NCI-H82 (cell line): ENCODE data around the gene PRR3.
"Not testable (repeated sequence)": the region's sequence is repeated elsewhere in the genome, so short reads cannot be mapped to it uniquely, and the experiment has no call there.

Experiments
- DNase-seq: peaks from one replicate; lab custom pipeline; 2025; lab: John Stamatoyannopoulos, UW

The PRR3 gene, protein sequence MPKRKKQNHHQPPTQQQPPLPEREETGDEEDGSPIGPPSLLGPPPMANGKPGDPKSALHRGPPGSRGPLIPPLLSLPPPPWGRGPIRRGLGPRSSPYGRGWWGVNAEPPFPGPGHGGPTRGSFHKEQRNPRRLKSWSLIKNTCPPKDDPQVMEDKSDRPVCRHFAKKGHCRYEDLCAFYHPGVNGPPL

DNA sequence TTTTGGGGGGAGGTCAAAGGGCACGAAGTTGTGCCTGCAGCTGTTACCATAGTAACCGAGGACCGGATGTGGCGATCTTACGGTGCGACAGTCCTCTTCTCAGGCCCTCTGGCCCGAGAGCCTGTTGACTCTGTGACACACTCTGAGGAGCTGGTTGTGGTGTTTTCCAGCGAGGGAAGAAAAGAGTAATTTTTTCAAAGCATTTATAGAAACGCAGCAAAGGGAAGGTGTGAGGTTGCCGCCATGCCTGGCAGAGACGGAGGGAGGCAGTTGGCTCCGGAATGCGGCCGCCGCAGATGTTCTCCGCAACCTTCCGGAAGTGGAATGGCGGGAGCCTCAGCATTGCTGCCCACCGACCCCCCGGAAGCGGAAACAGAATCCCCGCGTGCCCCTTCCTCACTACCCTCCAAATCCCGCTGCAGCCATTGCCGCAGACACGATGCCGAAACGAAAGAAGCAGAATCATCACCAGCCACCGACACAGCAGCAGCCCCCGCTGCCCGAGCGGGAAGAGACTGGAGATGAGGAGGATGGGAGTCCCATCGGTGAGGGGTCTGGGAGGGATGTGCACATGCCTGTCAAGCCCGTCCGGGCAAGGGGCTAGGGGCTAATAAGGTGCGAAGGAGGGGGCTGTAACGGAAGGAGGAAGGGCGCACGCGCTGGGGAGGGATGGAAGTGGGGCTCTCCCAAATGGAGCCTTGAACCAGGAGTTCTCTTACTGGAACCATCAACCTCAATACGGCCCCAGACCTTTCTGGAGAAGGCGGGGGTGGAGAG is at the start of gene PRR3:
TSS of gene PRR3 (plus strand) at position 390 of the 777 bp plus-strand sequence. CDS start at position 440, 50 bp downstream.
- DNase-seq, result peak; percentile 96

DNA sequence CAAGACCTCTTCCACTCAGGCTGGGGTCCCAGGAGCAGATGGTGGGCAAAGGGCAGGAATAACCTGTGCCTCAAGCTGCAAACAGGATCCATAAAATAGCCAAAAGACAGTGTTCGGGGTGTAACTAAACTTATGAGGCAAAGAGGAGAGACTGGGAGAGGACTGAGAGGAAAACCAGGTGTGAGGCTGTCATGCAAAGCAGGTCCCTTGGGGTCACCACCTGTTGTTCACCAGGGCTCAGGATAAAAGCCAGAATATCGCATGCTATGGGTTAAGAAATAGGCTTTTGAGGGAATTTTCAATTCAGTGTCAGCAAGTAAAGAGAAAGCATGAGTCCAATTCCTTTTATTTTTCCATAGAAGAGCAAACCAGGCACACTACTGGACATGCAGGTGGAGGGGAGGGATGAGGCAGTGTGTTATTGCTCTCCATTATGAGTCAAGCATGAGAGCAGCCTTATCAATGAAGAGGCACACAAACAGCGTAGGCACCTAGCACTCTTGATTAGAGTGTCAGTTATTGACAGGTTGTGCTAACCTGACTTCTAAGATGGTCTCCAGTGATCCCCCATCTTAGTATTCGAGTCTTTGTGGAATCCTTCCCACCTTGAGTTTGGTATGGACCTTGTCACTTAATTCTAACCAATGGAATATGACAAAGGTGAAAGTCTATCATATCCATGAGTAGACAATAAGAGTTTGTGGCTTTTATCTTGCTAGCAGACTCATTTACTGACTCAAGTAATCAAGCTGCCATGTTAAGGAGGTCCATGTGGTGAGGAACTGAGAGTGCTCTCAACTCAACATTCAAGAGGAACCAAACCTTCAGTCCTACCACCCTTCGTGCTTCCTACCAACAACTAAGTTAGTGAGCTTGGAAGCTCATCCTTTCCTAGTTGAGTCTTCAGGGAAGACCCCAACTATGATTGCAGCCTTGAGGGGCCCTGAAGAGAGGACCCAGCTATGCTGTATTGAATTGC is 49.0 kb upstream of the PRR3 start:
- no peak for DNase-seq

DNA sequence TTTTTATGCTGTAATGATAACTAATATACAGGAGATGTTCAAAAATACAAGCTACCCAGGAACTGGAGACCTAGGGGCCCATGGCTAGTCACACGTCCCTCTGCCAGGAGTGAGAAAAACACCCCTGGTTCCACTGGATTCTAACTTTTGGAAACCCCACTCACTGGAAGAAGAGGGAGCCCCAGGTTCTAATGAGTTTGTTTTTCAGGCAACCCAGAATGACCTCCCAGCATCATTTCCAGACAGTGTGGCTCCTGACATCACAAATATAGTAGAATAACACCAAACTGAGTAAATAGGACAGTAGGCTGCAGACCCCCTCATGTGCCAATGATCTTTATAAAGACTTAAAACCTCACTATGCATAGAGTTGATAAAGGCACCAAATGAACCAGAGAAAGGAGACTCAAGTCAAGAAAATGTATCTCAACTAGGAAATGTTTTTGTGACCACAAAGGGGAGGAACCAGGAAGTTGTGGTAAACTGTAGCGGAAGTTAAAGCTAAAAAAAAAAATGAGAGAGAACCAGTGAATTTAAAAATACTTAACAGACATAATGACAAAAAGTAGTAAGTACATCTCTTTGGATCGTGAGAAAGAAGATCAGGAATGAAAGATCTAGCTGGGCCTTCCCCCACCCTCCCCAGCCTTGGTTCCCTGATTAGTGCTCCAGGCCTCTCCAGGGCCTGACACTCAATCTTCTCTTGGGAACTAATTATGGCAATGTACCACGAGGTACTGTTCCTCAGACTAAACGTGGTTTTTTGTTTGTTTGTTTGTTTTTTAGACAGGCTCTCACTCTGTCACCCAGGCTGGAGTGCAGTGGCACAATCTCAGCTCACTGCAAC is 48.0 kb upstream of the PRR3 start:
- no peak for DNase-seq

DNA sequence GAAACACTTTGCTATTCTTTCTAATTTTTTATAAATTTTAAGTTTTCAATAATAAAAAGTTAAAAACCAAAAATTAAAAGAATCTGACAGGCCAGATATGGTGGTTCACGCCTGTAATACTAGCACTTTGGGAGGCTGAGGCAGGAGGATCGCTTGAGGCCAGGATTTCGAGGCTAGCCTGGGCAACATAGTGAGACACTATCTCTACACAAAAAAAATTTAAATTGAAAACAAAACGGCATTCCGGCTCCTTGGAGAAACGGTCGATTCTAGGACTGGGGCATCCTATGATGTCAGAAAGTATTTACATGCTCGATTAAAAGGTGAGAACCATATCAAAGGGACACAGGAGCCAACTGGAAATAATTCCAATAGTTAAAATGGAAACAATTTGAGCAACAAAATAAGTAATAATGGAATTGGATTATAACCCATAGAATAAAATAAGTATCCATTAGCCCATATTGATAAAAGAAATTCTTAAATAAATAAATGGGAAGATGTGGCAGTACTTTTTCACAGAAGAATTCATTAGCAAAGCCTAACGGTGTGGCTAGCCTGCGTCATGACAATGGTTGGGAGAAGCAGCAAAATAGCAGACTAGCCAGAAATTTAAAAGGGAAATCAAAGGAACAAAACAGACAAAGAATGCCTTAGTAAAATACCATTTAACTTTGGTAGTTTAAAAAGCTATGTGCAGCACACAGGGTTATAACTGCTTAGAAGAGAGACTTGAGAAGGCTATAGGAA is 46.5 kb upstream of the PRR3 start:
- DNase-seq, result no peak

DNA sequence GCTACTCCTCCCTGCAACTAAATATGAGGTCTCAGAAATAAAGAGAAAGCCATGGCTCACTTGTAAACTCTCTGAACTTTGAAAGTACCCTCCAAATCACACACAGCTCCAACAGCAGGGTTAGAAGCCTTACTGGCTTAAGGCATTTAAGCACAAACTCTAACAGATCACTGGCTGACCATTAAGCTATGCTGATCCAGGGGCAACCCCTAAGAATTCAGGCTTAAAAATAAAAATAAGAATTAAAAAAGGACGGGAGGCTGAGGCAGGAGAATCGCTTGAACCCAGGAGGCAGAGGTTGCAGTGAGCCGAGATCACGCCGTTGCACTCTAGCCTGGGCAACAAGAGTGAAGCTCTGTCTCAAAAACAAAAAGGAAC is 45.9 kb upstream of the PRR3 start:
- DNase-seq, result no peak

DNA sequence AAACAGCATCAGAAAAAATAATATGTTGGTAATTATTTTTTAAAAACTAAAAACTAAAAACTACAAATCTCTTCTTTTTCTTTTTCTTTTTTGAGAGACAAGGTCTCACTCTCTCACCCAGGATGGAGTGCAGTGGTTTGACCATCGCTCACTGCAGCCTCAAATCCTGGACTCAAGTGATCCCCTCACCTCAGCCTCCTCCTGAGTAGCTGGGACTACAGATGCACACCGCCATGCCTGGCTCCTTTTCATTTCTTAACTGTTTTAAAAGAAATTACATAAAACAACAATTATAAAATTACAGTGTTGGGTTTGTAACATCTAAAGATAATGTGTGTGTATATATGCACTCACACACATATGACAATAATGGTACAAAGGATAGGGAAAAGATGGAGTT is 43.6 kb upstream of the PRR3 start:
- no peak for DNase-seq

DNA sequence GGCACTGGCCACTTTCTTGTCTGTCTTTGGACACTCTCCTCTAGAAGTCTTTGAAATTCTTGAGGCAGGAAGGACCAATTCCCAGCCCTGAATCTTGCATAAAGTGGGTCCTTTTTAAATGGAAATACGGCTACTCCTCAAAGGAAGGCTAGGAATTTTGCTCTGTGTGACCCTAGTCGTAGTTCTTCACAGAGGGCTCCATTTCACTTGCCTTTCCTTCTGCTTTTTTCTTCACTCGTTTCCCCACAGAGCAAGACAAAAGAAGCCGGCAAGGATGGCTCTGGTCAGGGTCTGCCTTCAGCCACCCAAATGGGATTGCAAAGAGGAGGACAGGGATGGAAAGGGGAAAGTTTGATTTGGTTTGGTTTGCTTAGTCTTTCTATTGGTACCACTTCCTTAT is 42.0 kb upstream of the PRR3 start:
- DNase-seq, result no peak

DNA sequence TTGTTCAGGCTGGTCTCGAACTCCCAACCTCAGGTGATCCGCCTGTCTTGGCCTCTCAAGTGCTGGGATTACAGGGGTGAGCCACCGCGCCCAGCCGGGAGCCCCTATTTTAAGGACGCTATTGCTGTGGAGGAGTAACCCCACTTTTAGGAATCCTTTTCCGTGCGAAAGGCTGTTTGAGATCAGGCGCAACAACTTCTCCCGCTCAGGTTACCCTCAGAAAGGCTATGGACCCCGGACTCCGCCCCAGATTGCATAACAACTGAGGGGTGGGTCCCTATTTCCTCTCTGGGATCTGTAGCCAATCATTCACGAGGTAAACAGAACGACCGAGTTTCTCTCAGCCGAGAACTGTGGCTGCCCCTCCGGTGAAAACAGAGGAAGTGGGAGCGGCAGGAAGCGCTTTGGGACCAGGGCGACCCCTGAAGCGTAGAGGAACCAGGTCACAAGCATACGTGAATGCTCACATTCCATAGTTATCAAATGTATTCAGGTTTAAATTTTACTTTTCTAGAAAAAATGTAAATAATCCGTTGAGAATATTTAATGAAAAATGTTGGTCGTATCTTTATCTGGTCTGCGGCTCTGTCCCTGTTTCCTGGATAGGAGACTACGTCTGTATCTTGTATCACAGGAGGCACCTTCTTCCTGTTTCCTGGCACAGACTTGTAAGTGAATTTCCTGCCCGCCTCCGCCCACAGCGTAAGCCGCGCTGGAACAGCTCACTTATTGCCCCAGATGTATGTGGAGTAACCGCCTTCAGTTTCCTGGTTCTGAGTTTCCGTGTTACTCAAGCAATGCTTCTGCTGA is 40.9 kb upstream of the PRR3 start:
- peak; percentile 30 for DNase-seq

DNA sequence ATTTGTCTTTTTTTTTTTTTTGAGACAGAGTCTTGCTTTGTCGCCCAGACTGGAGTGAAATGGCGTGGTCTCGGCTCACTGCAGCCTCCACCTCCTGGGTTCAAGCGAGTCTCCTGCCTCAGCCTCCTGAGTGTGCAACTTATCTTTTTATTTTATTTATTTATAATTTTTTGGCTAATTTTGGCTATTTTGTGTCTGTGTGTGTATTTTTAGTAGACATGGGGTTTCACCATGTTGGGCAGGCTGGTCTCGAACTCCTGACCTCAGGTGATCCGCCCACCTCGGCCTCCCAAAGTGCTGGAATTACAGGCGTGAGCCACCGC is 40.4 kb upstream of the PRR3 start:
- DNase-seq, result not testable (repeated sequence)

DNA sequence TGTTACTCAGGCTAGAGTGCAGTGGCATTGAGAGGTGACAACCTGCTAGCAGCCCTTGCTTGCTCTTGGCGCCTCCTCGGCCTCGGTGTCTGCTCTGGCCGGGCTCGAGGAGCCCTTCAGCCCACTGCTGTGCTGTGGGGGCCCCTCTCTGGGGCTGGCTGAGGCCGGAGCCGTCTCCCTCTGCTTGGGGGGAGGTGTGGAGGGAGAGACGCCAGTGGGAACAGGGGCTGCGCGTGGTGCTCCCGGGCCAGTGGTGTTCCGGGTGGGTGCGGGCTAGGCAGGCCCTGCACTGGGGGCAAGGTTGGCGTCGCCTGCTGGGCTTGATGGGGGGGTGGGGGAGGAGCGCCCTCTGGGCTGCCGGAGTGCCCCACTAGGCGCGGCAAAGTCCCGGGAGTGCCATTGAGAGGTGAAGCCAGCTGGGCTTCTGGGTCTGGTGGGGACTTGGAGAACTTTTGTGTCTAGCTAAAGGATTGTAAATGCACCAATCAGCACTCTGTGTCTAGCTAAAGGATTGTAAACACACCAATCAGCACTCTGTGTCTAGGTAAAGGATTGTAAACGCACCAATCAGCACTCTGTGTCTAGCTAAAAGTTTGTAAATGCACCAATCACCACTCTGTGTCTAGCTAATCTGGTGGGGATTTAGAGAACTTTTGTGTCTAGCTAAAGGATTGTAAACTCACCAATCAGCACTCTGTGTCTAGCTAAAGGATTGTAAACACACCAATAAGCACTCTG is 39.2 kb upstream of the PRR3 start:
- DNase-seq, result not testable (repeated sequence)

DNA sequence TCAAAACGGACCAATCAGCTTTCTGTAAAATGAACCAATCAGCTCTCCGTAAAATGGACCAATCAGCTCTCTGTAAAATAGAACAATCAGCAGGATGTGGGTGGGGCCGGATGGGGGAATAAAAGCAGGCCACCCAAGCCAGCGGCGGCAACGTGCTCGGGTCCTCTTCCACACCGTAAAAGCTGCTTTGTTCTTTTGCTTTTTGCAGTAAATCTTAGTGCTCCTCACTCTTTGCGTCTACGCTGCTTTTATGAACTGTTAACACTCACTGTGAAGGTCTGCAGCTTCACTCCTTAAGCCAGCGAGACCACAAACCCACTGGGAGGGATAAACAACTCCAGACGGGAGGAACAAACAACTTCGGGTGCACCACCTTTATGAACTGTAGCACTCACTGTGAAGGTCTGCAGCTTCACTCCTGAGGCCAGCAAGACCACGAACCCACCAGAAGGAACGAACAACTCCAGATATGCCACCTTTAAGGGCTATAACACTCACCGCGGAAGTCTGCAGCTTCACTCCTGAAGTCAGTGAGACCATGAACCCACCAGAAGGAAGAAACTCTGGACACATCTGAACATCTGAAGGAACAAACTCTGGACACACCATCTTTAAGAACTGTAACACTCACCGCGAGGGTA is 38.5 kb upstream of the PRR3 start:
- DNase-seq, result not testable (repeated sequence)

DNA sequence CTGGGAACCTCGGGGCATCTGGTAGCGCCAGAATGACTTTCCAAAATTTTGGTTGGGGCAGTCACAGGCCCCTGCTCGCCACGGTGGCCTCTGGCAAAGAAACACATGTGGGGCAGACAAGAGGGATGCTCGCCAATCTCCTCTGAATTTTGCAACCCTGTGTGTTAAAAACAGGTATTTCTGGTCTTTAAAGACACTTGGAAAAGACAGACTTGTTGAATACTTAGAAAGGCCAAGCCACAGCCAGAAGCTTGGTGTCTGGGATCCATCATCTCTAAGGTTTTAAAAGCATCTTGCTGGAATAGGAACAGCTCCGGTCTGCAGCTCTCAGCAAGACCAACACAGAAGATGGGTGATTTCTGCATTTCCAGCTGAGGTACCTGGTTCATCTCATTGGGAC is 36.6 kb upstream of the PRR3 start:
- no peak for DNase-seq

DNA sequence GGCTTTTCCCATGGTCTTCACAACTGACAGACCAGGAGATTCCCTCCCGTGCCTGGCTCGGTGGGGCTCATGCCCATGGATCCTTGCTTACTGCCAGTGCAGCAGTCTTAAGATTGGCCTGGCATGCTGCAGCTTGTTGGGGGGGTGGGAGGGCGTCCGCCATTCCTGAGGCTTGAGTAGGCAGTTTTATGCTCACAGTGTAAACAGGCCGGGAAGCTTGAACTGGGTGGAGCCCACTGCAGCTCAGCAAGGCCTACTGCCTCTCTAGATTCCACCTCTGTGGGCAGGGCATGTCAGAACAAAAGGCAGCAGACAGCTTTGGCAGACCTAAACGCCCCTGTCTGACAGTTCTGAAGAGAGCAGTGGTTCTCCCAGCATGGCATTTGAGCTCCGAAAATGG is 36.0 kb upstream of the PRR3 start:
- DNase-seq, result not testable (repeated sequence)

DNA sequence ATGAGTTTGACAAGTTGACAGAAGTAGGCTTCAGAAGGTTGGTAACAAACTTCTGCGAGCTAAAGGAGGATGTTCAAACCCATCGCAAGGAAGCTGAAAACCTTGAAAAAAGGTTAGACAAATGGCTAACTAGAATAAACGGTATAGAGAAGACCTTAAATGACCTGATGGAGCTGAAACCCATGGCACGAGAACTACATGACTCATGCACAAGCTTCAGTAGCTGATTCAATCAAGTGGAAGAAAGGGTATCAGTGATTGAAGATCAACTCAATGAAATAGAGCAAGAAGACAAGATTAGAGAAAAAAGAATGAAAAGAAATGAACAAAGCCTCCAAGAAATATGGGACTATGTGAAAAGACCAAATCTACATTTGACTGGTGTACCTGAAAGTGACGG is 35.1 kb upstream of the PRR3 start:
- DNase-seq, result not testable (repeated sequence)

DNA sequence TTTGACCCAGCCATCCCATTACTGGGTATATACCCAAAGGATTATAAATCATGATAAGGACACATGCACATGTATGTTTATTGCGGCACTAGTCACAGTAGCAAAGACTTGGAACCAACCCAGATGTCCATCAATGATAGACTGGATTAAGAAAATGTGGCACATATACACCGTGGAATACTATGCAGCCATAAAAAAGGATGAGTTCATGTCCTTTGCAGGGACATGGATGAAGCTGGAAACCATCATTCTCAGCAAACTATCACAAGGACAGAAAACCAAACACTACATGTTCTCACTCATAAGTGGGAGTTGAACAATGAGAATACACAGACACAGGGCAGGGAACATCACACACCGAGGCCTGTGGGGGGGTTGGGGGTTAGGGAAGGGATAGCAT is 30.7 kb upstream of the PRR3 start:
- not testable (repeated sequence) for DNase-seq

DNA sequence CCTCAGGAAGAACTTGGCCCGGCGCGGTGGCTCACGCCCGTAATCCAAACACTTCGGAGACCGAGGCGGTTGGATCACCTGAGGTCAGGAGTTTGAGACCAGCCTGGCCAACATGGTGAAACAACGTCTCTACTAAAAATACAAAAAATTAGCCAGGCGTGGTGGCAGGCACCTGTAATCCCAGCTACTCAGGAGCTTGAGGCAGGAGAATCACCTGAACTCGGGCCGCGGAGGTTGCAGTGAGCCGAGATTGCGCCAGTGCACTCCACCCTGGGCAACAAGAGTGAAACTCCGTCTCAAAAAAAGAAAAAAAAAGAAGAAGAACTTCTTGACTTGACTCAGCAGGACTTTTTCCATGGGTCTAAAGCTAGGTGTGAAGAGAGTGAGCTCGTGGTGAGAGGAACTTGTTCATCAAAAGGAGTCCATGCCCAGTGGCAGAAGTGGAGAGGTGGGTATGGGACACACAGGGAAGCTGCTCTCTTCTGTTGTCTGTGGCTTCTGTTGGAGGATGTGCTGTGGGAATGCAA is 27.7 kb upstream of the PRR3 start:
- DNase-seq, result not testable (repeated sequence)

DNA sequence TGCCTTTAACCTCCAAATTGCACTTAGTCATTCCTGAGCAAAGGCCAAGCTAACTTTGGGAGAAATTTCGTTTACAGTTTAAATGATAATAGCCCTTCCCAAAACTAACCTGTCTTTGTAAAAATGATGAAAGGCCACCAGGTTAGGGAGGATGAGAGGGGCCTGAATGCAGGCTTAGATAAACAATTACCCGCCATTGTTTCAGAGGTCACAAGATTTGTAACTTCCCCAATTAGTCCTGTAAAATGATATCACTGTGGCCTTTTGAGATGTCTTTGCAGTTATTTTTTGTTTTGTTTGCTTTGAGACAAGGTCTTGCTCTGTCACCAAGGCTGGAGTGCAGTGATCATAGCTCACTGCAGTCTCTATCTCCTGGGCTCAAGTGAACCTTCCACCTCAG is 27.1 kb upstream of the PRR3 start:
- no peak for DNase-seq

DNA sequence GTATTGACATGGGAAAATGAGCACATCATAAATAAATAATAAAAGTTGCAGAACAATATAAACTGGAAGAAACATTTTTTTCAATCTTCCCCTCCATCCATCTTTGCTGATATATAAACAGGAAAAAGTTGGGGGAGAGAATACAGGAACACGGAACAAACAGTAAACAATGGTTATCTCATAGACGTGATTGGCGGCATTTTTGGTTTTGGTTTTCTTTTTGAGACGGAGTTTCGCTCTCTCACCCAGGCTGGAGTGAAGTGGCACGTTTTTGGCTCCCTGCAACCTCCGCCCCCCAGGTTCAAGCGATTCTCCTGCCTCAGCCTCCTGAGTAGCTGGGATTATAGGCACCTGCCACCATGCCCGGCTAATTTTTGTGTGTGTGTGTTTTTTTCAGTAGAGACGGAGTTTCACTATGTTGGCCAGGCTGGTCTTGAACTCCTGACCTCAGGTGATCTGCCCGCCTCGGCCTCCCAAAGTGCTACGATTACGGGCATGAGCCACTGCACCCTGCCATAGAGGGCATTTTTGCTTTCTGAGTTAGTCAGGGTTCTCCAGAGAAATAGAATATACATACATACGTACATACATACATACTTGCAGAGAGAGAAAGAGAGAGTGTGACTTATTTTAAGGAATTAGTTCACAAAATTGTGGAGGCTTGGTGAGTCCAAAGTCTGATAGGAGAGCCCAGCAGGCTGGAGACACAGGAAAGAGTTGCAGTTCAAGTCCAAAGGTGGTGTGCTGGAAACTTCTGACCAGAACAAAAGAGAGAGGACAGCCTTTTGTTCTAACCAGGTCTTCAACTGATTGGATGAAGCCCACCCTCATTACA is 23.4 kb upstream of the PRR3 start:
- no peak for DNase-seq
